HCT116 (cell line): ENCODE data around the gene TTLL3. TPM values are rescaled to one million over a fixed set of nuclear protein-coding genes. Genes with fewer than 3 reads are reported as not detected.

Experiments used
- ATAC-seq: fragments of 200-7000 bp; cut with Tn5 transposase; 2 replicates; pipeline ENCODE4 v1.9.1; 2020; ENCODE audit warnings: mild to moderate bottlenecking, moderate library complexity
- BruUV-seq: library from RNA; stranded (reverse); fragments of 400-500 nt; replicated peaks from 2 replicates; lab custom pipeline; 2021; lab: Mats Ljungman, UMichigan
- CTCF ChIA-PET: fragments of 300-600 bp; sonication (Branson Sonifier 250); formaldehyde crosslinking; loops from one replicate; lab custom pipeline; 2021; ENCODE audit warnings: antibody characterized with exemption; lab: Charles Lee
- POLR2A ChIA-PET: fragments of 300-600, 350-600 bp; sonication (Branson Sonifier 250); formaldehyde crosslinking; loops from one replicate; lab custom pipeline; 2021; ENCODE audit warnings: antibody characterized with exemption; lab: Charles Lee
- RAD21 ChIA-PET, 2 experiments: fragments of 300-600 bp; sonication (Branson Sonifier 250); formaldehyde crosslinking; loops; one replicate each; lab custom pipeline; 2023; ENCODE audit warnings: low total read pairs in 2 of 2; ENCODE audit not compliant: uncharacterized antibody in 2 of 2, unreplicated experiment in 2 of 2, low non-redundant PET in 1 of 2; lab: Charles Lee
- DNase-seq: peaks from one replicate; pipeline ENCODE4 v3.0.0-alpha.2; 2010; ENCODE audit warnings: low read depth, low spot score
- H2AFZ ChIP-seq: fragments of 200-600 bp; shearing (Covaris generic), sonication (generic); 2 replicates; pipeline ENCODE4 v1.6.1; 2017; ENCODE audit warnings: low read depth, mixed run types, mixed read lengths, antibody characterized with exemption, low read length; ENCODE audit not compliant: poor library complexity, severe bottlenecking
- H3K27ac ChIP-seq: 2 replicates; pipeline ENCODE4 v1.5.1; 2012; ENCODE audit warnings: low read depth, low read length
- H3K27me3 ChIP-seq: fragments of 200-600 bp; sonication (generic); 2 replicates; pipeline ENCODE4 v1.6.1; 2016; ENCODE audit warnings: mixed run types, low read length, mixed read lengths; ENCODE audit not compliant: insufficient read depth
- H3K36me3 ChIP-seq, 2 experiments: fragments of 200-500 bp in 1 of 2; fragments of 200-600 bp in 1 of 2; sonication (Bioruptor generic) in 1 of 2; sonication (generic) in 1 of 2; 2 replicates each; pipeline versions ENCODE4 v1.5.1 to v1.6.1; 2014 to 2016; ENCODE audit warnings: low read length in 2 of 2, inconsistent platforms in 1 of 2, mixed read lengths in 1 of 2, mixed run types in 1 of 2; ENCODE audit not compliant: insufficient read depth in 2 of 2, control insufficient read depth in 1 of 2
- H3K4me1 ChIP-seq, 2 experiments: fragments of 200-600 bp in 1 of 2; sonication (generic) in 1 of 2; 2 replicates each; pipeline versions ENCODE4 v1.5.1 to v1.6.1; 2012 to 2017; ENCODE audit warnings: low read length in 2 of 2, inconsistent platforms in 1 of 2, mild to moderate bottlenecking in 1 of 2, mixed read lengths in 1 of 2, mixed run types in 1 of 2, moderate library complexity in 1 of 2; ENCODE audit not compliant: insufficient read depth in 2 of 2, control insufficient read depth in 1 of 2
- H3K4me2 ChIP-seq: fragments of 200-600 bp; sonication (generic); 2 replicates; pipeline ENCODE4 v1.6.1; 2017; ENCODE audit warnings: mixed run types, low read length, mixed read lengths
- H3K4me3 ChIP-seq, 2 experiments: fragments of 200-600 bp in 1 of 2; sonication (generic) in 1 of 2; replicated peaks in 1 of 2; 2 replicates each; pipeline ENCODE4 v1.5.1; 2011 to 2016; ENCODE audit warnings: low read length in 2 of 2, control low read depth in 1 of 2, low read depth in 1 of 2, mild to moderate bottlenecking in 1 of 2, mixed read lengths in 1 of 2, mixed run types in 1 of 2
- H3K79me2 ChIP-seq: fragments of 200-600 bp; sonication (generic); 2 replicates; pipeline ENCODE4 v1.6.1; 2017; ENCODE audit warnings: mild to moderate bottlenecking, mixed run types, low read length, moderate library complexity, mixed read lengths; ENCODE audit not compliant: insufficient read depth
- H3K9ac ChIP-seq: fragments of 200-600 bp; sonication (generic); 2 replicates; pipeline ENCODE4 v1.6.1; 2016; ENCODE audit warnings: low read length, mixed read lengths
- H3K9me2 ChIP-seq: fragments of 200-600 bp; sonication (generic), shearing (Covaris generic); 2 replicates; pipeline ENCODE4 v1.6.1; 2017; ENCODE audit warnings: mixed run types, mild to moderate bottlenecking, moderate library complexity; ENCODE audit not compliant: insufficient read depth
- H3K9me3 ChIP-seq, 2 experiments: fragments of 200-500 bp in 1 of 2; fragments of 200-600 bp in 1 of 2; sonication (Bioruptor generic) in 1 of 2; sonication (generic) in 1 of 2; 2 replicates each; pipeline ENCODE4 v1.6.1; 2014 to 2017; ENCODE audit warnings: low read length in 2 of 2, mixed read lengths in 2 of 2, inconsistent platforms in 1 of 2, low read depth in 1 of 2, mild to moderate bottlenecking in 1 of 2, mixed run types in 1 of 2, moderate library complexity in 1 of 2; ENCODE audit not compliant: control insufficient read depth in 1 of 2, insufficient read depth in 1 of 2
- H4K20me1 ChIP-seq: fragments of 200-600 bp; sonication (generic), shearing (Covaris generic); 2 replicates; pipeline ENCODE4 v1.6.1; 2017; ENCODE audit warnings: mixed run types, mild to moderate bottlenecking, moderate library complexity; ENCODE audit not compliant: insufficient read depth
- CEBPB ChIP-seq: IDR thresholded peaks from 2 replicates; pipeline ENCODE4 v1.6.1; 2012; ENCODE audit warnings: low read depth
- CTCF ChIP-seq, 3 experiments: fragments of 200-600 bp in 1 of 3; sonication (generic) in 1 of 3; IDR thresholded peaks in 2 of 3; conservative IDR thresholded peaks in 1 of 3; 2 replicates each; pipeline ENCODE4 v1.5.1; 2012 to 2017; ENCODE audit warnings: low read depth in 2 of 3, low read length in 2 of 3, antibody characterized with exemption in 1 of 3, borderline replicate concordance in 1 of 3, control low read depth in 1 of 3, mild to moderate bottlenecking in 1 of 3, mixed read lengths in 1 of 3, mixed run types in 1 of 3, moderate library complexity in 1 of 3; ENCODE audit not compliant: insufficient read depth in 1 of 3
- EZH2 ChIP-seq: fragments of 200-600 bp; sonication (generic); IDR thresholded peaks from 2 replicates; pipeline ENCODE4 v1.6.1; 2017; ENCODE audit warnings: antibody characterized with exemption, mixed run types
- MAX ChIP-seq: IDR thresholded peaks from 2 replicates; pipeline ENCODE4 v1.6.1; 2012
- POLR2A ChIP-seq: IDR thresholded peaks from 2 replicates; pipeline ENCODE4 v1.7.0; 2011; ENCODE audit warnings: borderline replicate concordance; ENCODE audit not compliant: insufficient read depth, insufficient read length; ENCODE audit errors: extremely low read depth
- POLR2AphosphoS5 ChIP-seq: IDR thresholded peaks from 2 replicates; pipeline ENCODE4 v1.6.1; 2011; ENCODE audit warnings: mild to moderate bottlenecking, low read depth, low read length, moderate library complexity
- RAD21 ChIP-seq: IDR thresholded peaks from 2 replicates; pipeline ENCODE4 v1.6.1; 2012; ENCODE audit warnings: low read depth, mild to moderate bottlenecking
- SRF ChIP-seq: IDR thresholded peaks from 2 replicates; pipeline ENCODE4 v1.6.1; 2012; ENCODE audit warnings: low read depth
- TCF7L2 ChIP-seq: IDR thresholded peaks from 2 replicates; pipeline ENCODE4 v1.7.0; 2011; ENCODE audit warnings: borderline replicate concordance, inconsistent platforms; ENCODE audit not compliant: insufficient read depth, insufficient read length; ENCODE audit errors: extremely low read depth
- YY1 ChIP-seq: IDR thresholded peaks from 2 replicates; pipeline ENCODE4 v1.6.1; 2011; ENCODE audit warnings: low read length, low read depth, moderate library complexity, mild to moderate bottlenecking; ENCODE audit not compliant: insufficient replicate concordance; ENCODE audit errors: extremely low read depth
- ZFX ChIP-seq: fragments of 450-650 bp; IDR thresholded peaks from 2 replicates; pipeline ENCODE4 v1.6.1; 2017
- ZNF274 ChIP-seq: fragments of 200-500 bp; sonication (Bioruptor generic); IDR thresholded peaks from 2 replicates; pipeline ENCODE4 v1.6.1; 2014; ENCODE audit warnings: mild to moderate bottlenecking, low read depth, low read length, inconsistent platforms
- intact Hi-C: fragments of 100-400 bp; cut with micrococcal nuclease; formaldehyde crosslinking; loops from 2 replicates; pipeline ENCODE4 v1.10.0; 2022
- total RNA-seq: library from RNA; stranded (reverse); gene quantifications from one replicate; pipeline ENCODE4 v1.2.1, GENCODE V29; 2021; ENCODE audit not compliant: unreplicated experiment
- TF ChIP-seq, protein P1 (sequence below): IDR thresholded peaks from 2 replicates; pipeline ENCODE4 v1.6.1; 2012; ENCODE audit warnings: low read depth
- TF ChIP-seq, protein P2 (sequence below): IDR thresholded peaks from 2 replicates; pipeline ENCODE4 v1.6.1; 2011; ENCODE audit warnings: mild to moderate bottlenecking, low read length, moderate library complexity; ENCODE audit not compliant: insufficient replicate concordance; ENCODE audit errors: extremely low read depth

The TTLL3 gene
- total RNA-seq, 1 experiment from 2014 or later: 40.3 TPM

DNA sequence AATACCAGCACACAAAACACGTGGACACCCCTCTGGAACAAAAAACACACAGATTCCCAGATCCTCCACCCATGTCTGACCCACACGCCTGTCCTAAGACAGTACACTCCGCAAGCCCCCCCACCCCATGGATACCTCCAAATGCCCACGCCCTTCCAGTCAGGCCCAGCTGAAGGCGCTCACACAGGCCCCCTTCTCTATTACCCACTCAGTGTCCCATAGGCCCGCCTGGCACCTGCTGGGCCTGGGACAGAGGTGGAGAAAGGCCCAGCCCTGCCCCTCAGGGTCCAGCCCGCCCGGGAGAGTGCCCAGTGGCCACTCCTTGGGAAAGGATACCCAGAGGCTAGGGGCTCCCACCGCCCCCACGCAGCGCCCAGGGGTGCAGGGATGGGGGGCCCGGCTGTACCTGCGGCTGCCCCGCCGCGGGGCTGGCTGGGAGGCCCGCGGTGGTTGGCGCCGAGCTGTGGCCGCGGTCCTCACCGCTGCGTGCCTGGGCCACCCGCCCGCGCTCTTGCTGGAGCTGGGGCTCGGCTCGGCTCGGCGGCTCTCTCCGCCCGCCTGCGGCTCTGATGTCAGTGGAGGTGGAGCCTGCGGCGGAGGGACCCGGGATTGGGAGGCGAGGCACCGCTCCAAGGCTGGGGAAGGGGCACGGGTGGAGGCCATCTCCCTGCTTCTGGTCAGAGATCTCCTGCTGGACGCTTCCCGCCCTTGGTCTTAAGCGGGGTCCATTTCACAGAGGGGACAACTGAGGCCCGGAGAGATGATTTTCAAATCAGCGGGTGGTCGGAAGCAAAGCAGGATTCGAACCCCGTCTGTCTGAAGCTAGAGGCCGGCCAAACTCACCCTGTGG lies 40.4 kb upstream of the TTLL3 start, which contains the start of gene CAMK1:
Gene CAMK1 (minus strand): TSS at position 522 of the 850 bp plus-strand sequence. CDS start 2,198 bp downstream, outside the sequence.
- peak within 1 kb of the TSS; percentile 70 to 73 for H3K4me3 ChIP-seq
- no peak for DNase-seq
- RAD21 ChIA-PET: no interaction called here
- peaks cover 7% of the 10 kb centered on the region; the same call in 1 of the 2 replicates for H3K79me2 ChIP-seq
- H3K9ac ChIP-seq: peak within 1 kb of the TSS; percentile 86
- H3K4me2 ChIP-seq: peak within 1 kb of the TSS; percentile 97
- no TSS peak for BruUV-seq
- H3K27me3 ChIP-seq: no peaks in the 10 kb centered on the region
- peaks cover 4 to 24% of the 10 kb centered on the region in 2 experiments for H3K4me1 ChIP-seq
- peak within 1 kb of the TSS; percentile 77 for H2AFZ ChIP-seq
- H3K36me3 ChIP-seq: 0 out of 4 replicates have a peak, but pooled peaks cover 0 to 4% of the 10 kb centered on the region in 2 experiments
- CTCF ChIA-PET: interaction anchor here (1.3 kb wide), 1 partner anchor 12 kb away, joined by 3 read pairs; no protein-coding TSS in a partner anchor
- POLR2A ChIA-PET: no interaction called here
- H4K20me1 ChIP-seq: no peaks in the 10 kb centered on the region
- H3K9me2 ChIP-seq: no peaks in the 10 kb centered on the region
- intact Hi-C loops: no loop called here
- ATAC-seq: peak; percentile 95
- no peaks in the 10 kb centered on the region for H3K9me3 ChIP-seq
- peak within 1 kb of the TSS; percentile 69; the same call in 1 of the 2 replicates for H3K27ac ChIP-seq
- TF ChIP-seq YY1 (peak; percentile 12), RAD21 (no peak), MAX (peak; percentile 32; the same call in 1 of the 2 replicates), ZNF274 (no peak), EZH2 (no peak), POLR2A (peak; percentile 83), CEBPB (no peak), SRF (no peak), TCF7L2 (no peak), ZFX (peak; percentile 75), POLR2AphosphoS5 (peak; percentile 92), CTCF (IDR thresholded peaks at IDR 0.05 in 2 of 3, conservative IDR thresholded peaks at IDR 0.05 in 1 of 3; ENCODE audit: borderline replicate concordance in 1 of 3, insufficient read depth in 1 of 3, low read depth in 2 of 3, low read length in 2 of 3) (no peak)
- TF ChIP-seq, protein P1, sequence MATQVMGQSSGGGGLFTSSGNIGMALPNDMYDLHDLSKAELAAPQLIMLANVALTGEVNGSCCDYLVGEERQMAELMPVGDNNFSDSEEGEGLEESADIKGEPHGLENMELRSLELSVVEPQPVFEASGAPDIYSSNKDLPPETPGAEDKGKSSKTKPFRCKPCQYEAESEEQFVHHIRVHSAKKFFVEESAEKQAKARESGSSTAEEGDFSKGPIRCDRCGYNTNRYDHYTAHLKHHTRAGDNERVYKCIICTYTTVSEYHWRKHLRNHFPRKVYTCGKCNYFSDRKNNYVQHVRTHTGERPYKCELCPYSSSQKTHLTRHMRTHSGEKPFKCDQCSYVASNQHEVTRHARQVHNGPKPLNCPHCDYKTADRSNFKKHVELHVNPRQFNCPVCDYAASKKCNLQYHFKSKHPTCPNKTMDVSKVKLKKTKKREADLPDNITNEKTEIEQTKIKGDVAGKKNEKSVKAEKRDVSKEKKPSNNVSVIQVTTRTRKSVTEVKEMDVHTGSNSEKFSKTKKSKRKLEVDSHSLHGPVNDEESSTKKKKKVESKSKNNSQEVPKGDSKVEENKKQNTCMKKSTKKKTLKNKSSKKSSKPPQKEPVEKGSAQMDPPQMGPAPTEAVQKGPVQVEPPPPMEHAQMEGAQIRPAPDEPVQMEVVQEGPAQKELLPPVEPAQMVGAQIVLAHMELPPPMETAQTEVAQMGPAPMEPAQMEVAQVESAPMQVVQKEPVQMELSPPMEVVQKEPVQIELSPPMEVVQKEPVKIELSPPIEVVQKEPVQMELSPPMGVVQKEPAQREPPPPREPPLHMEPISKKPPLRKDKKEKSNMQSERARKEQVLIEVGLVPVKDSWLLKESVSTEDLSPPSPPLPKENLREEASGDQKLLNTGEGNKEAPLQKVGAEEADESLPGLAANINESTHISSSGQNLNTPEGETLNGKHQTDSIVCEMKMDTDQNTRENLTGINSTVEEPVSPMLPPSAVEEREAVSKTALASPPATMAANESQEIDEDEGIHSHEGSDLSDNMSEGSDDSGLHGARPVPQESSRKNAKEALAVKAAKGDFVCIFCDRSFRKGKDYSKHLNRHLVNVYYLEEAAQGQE: no peak
- TF ChIP-seq, protein P2, sequence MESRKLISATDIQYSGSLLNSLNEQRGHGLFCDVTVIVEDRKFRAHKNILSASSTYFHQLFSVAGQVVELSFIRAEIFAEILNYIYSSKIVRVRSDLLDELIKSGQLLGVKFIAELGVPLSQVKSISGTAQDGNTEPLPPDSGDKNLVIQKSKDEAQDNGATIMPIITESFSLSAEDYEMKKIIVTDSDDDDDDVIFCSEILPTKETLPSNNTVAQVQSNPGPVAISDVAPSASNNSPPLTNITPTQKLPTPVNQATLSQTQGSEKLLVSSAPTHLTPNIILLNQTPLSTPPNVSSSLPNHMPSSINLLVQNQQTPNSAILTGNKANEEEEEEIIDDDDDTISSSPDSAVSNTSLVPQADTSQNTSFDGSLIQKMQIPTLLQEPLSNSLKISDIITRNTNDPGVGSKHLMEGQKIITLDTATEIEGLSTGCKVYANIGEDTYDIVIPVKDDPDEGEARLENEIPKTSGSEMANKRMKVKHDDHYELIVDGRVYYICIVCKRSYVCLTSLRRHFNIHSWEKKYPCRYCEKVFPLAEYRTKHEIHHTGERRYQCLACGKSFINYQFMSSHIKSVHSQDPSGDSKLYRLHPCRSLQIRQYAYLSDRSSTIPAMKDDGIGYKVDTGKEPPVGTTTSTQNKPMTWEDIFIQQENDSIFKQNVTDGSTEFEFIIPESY: no peak
